ENCODE data around the gene VPS52. TPM values are rescaled to one million over a fixed set of nuclear protein-coding genes. Genes with fewer than 3 reads are reported as not detected.

Gene VPS52
- total and polyA plus RNA-seq, 9 of the 15 experiments (the other 6 are each of a cell fraction or from before 2014, with no cell fraction given) = 24.4 to 103 (median 40.2) TPM

- TF ChIP-seq GMEB1 (CRISPR knock-in tag; IDR thresholded peaks at IDR 0.05) (0 out of 2 replicates have a peak, but pooled peaks have one; percentile 16), HMGN3 (IDR thresholded peaks at IDR 0.05; ENCODE audit: borderline replicate concordance, extremely low read depth, insufficient read length, low read depth, low read length) (peak; percentile 48), MEIS2 (IDR thresholded peaks at IDR 0.05; ENCODE audit: partially characterized antibody) (no peak), RERE (CRISPR knock-in tag; IDR thresholded peaks at IDR 0.05; ENCODE audit: borderline replicate concordance) (peak; percentile 31; the same call in 1 of the 2 replicates), CAMTA2 (CRISPR knock-in tag; conservative IDR thresholded peaks at IDR 0.05) (no peak), XRCC4 (IDR thresholded peaks at IDR 0.05; ENCODE audit: extremely low read depth, insufficient read depth, insufficient read length) (no peak), NCOA1 (IDR thresholded peaks at IDR 0.05; ENCODE audit: low read depth) (0 out of 2 replicates have a peak, but pooled peaks have one; percentile 11), NKRF (IDR thresholded peaks at IDR 0.05; ENCODE audit: borderline replicate concordance) (no peak; the same call in 1 of the 2 replicates)
Measured at GRCh38 chr6:33313105-33313708, 41.5 kb upstream of the VPS52 start (continued).
